ENCODE measurements around the gene SPATA20.

Gene SPATA20

GRCh38 chr17:50593321-50593720 lies 46.3 kb downstream of the SPATA20 start:
- Histone ChIP-seq H3K36me3 (ENCODE audit: insufficient read depth, low read length) (no peaks in the 10 kb centered on the region), H3K4me1 (ENCODE audit: insufficient read depth, low read length) (peaks cover 9% of the 10 kb centered on the region; the same call in 1 of the 2 replicates), H3K9me3 (ENCODE audit: control insufficient read depth, insufficient read depth, low read length) (no peaks in the 10 kb centered on the region), H3K9ac (ENCODE audit: low read depth, low read length) (no peak overlapping the region)

GRCh38 chr17:50594128-50594823 lies 47.3 kb downstream of the SPATA20 start:
- no peak overlapping the region for H3K9ac ChIP-seq (ENCODE audit: low read depth, low read length)

GRCh38 chr17:50594892-50595291 lies 47.9 kb downstream of the SPATA20 start:
- Histone ChIP-seq H3K4me1 (ENCODE audit: insufficient read depth, low read length) (peaks cover 9% of the 10 kb centered on the region; the same call in 1 of the 2 replicates), H3K9ac (ENCODE audit: low read depth, low read length) (no peak overlapping the region), H3K36me3 (ENCODE audit: insufficient read depth, low read length) (no peaks in the 10 kb centered on the region), H3K9me3 (ENCODE audit: control insufficient read depth, insufficient read depth, low read length) (no peaks in the 10 kb centered on the region)

More at GRCh38 chr17:50594128-50594823, 47.3 kb downstream of the SPATA20 start:
- Histone ChIP-seq H3K4me1 (ENCODE audit: insufficient read depth, low read length) (peaks cover 9% of the 10 kb centered on the region; the same call in 1 of the 2 replicates), H3K9me3 (ENCODE audit: control insufficient read depth, insufficient read depth, low read length) (no peaks in the 10 kb centered on the region), H3K36me3 (ENCODE audit: insufficient read depth, low read length) (no peaks in the 10 kb centered on the region)

GRCh38 chr17:50596191-50597037 lies 49.4 kb downstream of the SPATA20 start:
- no peaks in the 10 kb centered on the region for H3K36me3 ChIP-seq (ENCODE audit: insufficient read depth, low read length)
- peaks cover 9% of the 10 kb centered on the region; the same call in 1 of the 2 replicates for H3K4me1 ChIP-seq (ENCODE audit: insufficient read depth, low read length)
- H3K9ac ChIP-seq (ENCODE audit: low read depth, low read length): no peak overlapping the region

GRCh38 chr17:50598487-50598886 lies 51.5 kb downstream of the SPATA20 start:
- H3K9me3 ChIP-seq (ENCODE audit: control insufficient read depth, insufficient read depth, low read length): no peaks in the 10 kb centered on the region
- H3K9ac ChIP-seq (ENCODE audit: low read depth, low read length): no peak overlapping the region
- H3K36me3 ChIP-seq (ENCODE audit: insufficient read depth, low read length): no peaks in the 10 kb centered on the region
- H3K4me1 ChIP-seq (ENCODE audit: insufficient read depth, low read length): peaks cover 5% of the 10 kb centered on the region; the same call in 1 of the 2 replicates

More at GRCh38 chr17:50596191-50597037, 49.4 kb downstream of the SPATA20 start:
- no peaks in the 10 kb centered on the region for H3K9me3 ChIP-seq (ENCODE audit: control insufficient read depth, insufficient read depth, low read length)

- Histone ChIP-seq H3K9ac (ENCODE audit: low read depth, low read length) (no peak overlapping the region), H3K4me1 (ENCODE audit: insufficient read depth, low read length) (peaks cover 7% of the 10 kb centered on the region; the same call in 1 of the 2 replicates), H3K9me3 (ENCODE audit: control insufficient read depth, insufficient read depth, low read length) (no peaks in the 10 kb centered on the region), H3K36me3 (ENCODE audit: insufficient read depth, low read length) (no peaks in the 10 kb centered on the region)
These were observed 52.6 kb downstream of the SPATA20 start for GRCh38 chr17:50599606-50600005.

GRCh38 chr17:50601823-50602375 lies 54.9 kb downstream of the SPATA20 start:
- Histone ChIP-seq H3K4me1 (ENCODE audit: insufficient read depth, low read length) (peaks cover 16% of the 10 kb centered on the region; the same call in 1 of the 2 replicates), H3K9me3 (ENCODE audit: control insufficient read depth, insufficient read depth, low read length) (no peaks in the 10 kb centered on the region), H3K36me3 (ENCODE audit: insufficient read depth, low read length) (no peaks in the 10 kb centered on the region), H3K9ac (ENCODE audit: low read depth, low read length) (no peak overlapping the region)

- peaks cover 16% of the 10 kb centered on the region; the same call in 1 of the 2 replicates for H3K4me1 ChIP-seq (ENCODE audit: insufficient read depth, low read length)
- H3K9ac ChIP-seq (ENCODE audit: low read depth, low read length): no peak overlapping the region
- H3K36me3 ChIP-seq (ENCODE audit: insufficient read depth, low read length): no peaks in the 10 kb centered on the region
- H3K9me3 ChIP-seq (ENCODE audit: control insufficient read depth, insufficient read depth, low read length): no peaks in the 10 kb centered on the region
These were observed 55.9 kb downstream of the SPATA20 start for GRCh38 chr17:50602836-50603235.

GRCh38 chr17:50603340-50603739 lies 56.4 kb downstream of the SPATA20 start:
- H3K36me3 ChIP-seq (ENCODE audit: insufficient read depth, low read length): no peaks in the 10 kb centered on the region
- H3K9me3 ChIP-seq (ENCODE audit: control insufficient read depth, insufficient read depth, low read length): no peaks in the 10 kb centered on the region
- H3K9ac ChIP-seq (ENCODE audit: low read depth, low read length): no peak overlapping the region
- peaks cover 16% of the 10 kb centered on the region; the same call in 1 of the 2 replicates for H3K4me1 ChIP-seq (ENCODE audit: insufficient read depth, low read length)

- Histone ChIP-seq H3K9ac (ENCODE audit: low read depth, low read length) (no peak overlapping the region), H3K9me3 (ENCODE audit: control insufficient read depth, insufficient read depth, low read length) (no peaks in the 10 kb centered on the region), H3K36me3 (ENCODE audit: insufficient read depth, low read length) (no peaks in the 10 kb centered on the region), H3K4me1 (ENCODE audit: insufficient read depth, low read length) (peaks cover 16% of the 10 kb centered on the region; the same call in 1 of the 2 replicates)
These were observed 57.5 kb downstream of the SPATA20 start for GRCh38 chr17:50604513-50604912.

GRCh38 chr17:50605429-50605828 lies 58.5 kb downstream of the SPATA20 start:
- H3K36me3 ChIP-seq (ENCODE audit: insufficient read depth, low read length): no peaks in the 10 kb centered on the region
- H3K4me1 ChIP-seq (ENCODE audit: insufficient read depth, low read length): peaks cover 16% of the 10 kb centered on the region; the same call in 1 of the 2 replicates
- no peaks in the 10 kb centered on the region for H3K9me3 ChIP-seq (ENCODE audit: control insufficient read depth, insufficient read depth, low read length)
- no peak overlapping the region for H3K9ac ChIP-seq (ENCODE audit: low read depth, low read length)
